ENCODE measurements around the gene ARHGAP33. TPM values are rescaled to one million over a fixed set of nuclear protein-coding genes. Genes with fewer than 3 reads are reported as not detected.

ARHGAP33 gene
- total and polyA plus RNA-seq, 2 donors (not counting 3 experiments of a cell fraction or from before 2014, with no cell fraction given), result 11.0 to 18.4 TPM

- intact Hi-C loops (cut with micrococcal nuclease), result loop anchor here (1.0 to 2.0 kb wide), 4 partner anchors 14 to 187 kb away; partner anchors contain the start of gene PROSER3
- FAIRE-seq, result peak; percentile 99
These were observed 30.7 kb upstream of the ARHGAP33 start for GRCh38 chr19:35744430-35745327.

More at GRCh38 chr19:35744430-35745327, 30.7 kb upstream of the ARHGAP33 start:
- H3K9me1 ChIP-seq (replicated peaks; ENCODE audit: control insufficient read depth, extremely low read depth, insufficient read depth, low read length), result no peaks in the 10 kb centered on the region
- H3K4me1 ChIP-seq (ENCODE audit: control insufficient read depth, extremely low read depth, insufficient read depth, low read length), result peaks cover 29% of the 10 kb centered on the region
- H3K79me2 ChIP-seq (ENCODE audit: control insufficient read depth, insufficient read depth, low read length), result peaks cover 16% of the 10 kb centered on the region
- no peak for TF ChIP-seq JUN (IDR thresholded peaks at IDR 0.05; ENCODE audit: borderline replicate concordance, insufficient read depth, insufficient read length, low read depth)
- peak; percentile 73 for TF ChIP-seq POLR2AphosphoS5 (IDR thresholded peaks at IDR 0.05; ENCODE audit: insufficient read depth, low read depth, low read length)
- peak; percentile 42 to 63 for TF ChIP-seq CTCF (IDR thresholded peaks at IDR 0.05; ENCODE audit: extremely low read depth in 1 of 2, insufficient read depth in 1 of 2, low read depth in 1 of 2, low read length in 2 of 2)
- peak; percentile 63 for TF ChIP-seq POLR2A (IDR thresholded peaks at IDR 0.05; ENCODE audit: low read depth, low read length)
- no peak for TF ChIP-seq FOS (IDR thresholded peaks at IDR 0.05; ENCODE audit: borderline replicate concordance, insufficient read depth, low read length)
- TF ChIP-seq GATA2 (IDR thresholded peaks at IDR 0.05; ENCODE audit: insufficient read depth, insufficient read length, low read depth, low read length), result no peak
- TF ChIP-seq MYC (IDR thresholded peaks at IDR 0.05; ENCODE audit: low read depth, low read length), result no peak
- TF ChIP-seq EZH2 (IDR thresholded peaks at IDR 0.05; ENCODE audit: borderline replicate concordance, low read depth, low read length, severe bottlenecking), result no peak
- TF ChIP-seq MAX (IDR thresholded peaks at IDR 0.05; ENCODE audit: insufficient read depth, insufficient read length), result no peak
- ChIA-PET POLR2A (interaction anchor here (0.6 to 0.8 kb wide), 3 partner anchors 107 to 201 kb away, joined by 3 to 4 read pairs (median 4); no protein-coding TSS in a partner anchor), CTCF (interaction anchor here (0.6 to 1.9 kb wide), 9 partner anchors 12 to 188 kb away, joined by 3 to 7 read pairs (median 3); partner anchors contain the start of genes HSPB6 and KMT2B)
- no peaks in the 10 kb centered on the region for H3K9me3 ChIP-seq (replicated peaks; ENCODE audit: control insufficient read depth, insufficient read depth, low read length)
- TSS peak; percentile 64 for BruUV-seq (replicated peaks)
- H3K27ac ChIP-seq (ENCODE audit: insufficient read depth, low read depth, low read length), result peak overlapping the region; percentile 88
- peak; percentile 95 for DNase-seq (ENCODE audit: low read depth, low spot score)
- dilution Hi-C loops (cut with MboI; ENCODE audit: extremely low pct_ligation_motif_present, low sequenced_read_pairs), result no loop called here
- no peaks in the 10 kb centered on the region for H4K20me1 ChIP-seq (replicated peaks; ENCODE audit: control insufficient read depth, extremely low read depth, insufficient read depth, low read length)
- peak overlapping the region; percentile 49 to 75 (median 71) for H3K4me3 ChIP-seq (replicated peaks in 1 of 3; ENCODE audit: insufficient read depth in 1 of 3, low read depth in 1 of 3, low read length in 3 of 3)
- H2AFZ ChIP-seq (ENCODE audit: low read depth, low read length), result peak overlapping the region; percentile 90
- no peaks in the 10 kb centered on the region for H3K36me3 ChIP-seq (ENCODE audit: control insufficient read depth in 2 of 2, extremely low read depth in 1 of 2, insufficient read depth in 2 of 2, low read length in 2 of 2)
- peak overlapping the region; percentile 84 for H3K4me2 ChIP-seq (ENCODE audit: insufficient read depth, low read length)
- no peaks in the 10 kb centered on the region for H3K27me3 ChIP-seq (ENCODE audit: control insufficient read depth in 2 of 2, insufficient read depth in 2 of 2, low read length in 2 of 2)
- peak overlapping the region; percentile 93 for H3K9ac ChIP-seq (replicated peaks; ENCODE audit: extremely low read depth, insufficient read depth, low read length)

All from endothelial cell of umbilical vein (primary cell).